Hematopoietic multipotent progenitor cell treated with erythropoietin and hydrocortisone succinate and interleukin-3 and kit ligand, for 15 days (in vitro differentiated cells): Measurements from ENCODE around the gene LRRN3.
"Not testable (repeated sequence)": the region's sequence is repeated elsewhere in the genome, so short reads cannot be mapped to it uniquely, and the experiment has no call there.

Source experiments
- DNase-seq: peaks from one replicate; pipeline ENCODE4 v3.0.0-alpha.2; 2015; ENCODE audit warnings: low spot score

Gene LRRN3

GRCh38 chr7:111090846-111091245 is at the start of gene LRRN3:
LRRN3 (plus strand) TSS chr7:111091127; CDS start chr7:111122773, 31,646 bp downstream.
- no peak for DNase-seq

DNA sequence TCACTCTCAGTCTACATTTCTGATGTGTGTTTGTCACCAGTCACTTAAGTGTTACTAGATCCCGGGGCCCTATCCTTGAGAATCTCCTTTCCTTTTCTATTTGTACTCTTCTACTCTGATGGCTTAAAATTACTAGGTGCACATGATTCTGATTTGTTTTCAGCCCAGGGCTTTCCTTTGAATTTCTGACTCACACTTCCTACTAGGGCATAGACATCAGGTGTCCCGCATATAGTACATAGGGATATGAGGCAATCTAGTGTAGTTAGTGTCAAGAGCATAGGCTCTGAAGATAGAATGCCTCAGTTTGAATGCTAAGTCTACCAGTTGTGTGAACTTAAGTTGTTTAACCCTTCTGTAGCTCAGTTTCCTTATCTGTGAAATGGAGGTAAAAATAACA is 49.4 kb upstream of the LRRN3 start:
- DNase-seq, result no peak

GRCh38 chr7:111042842-111043241 is 48.1 kb upstream of the LRRN3 start:
- DNase-seq, result no peak

DNA sequence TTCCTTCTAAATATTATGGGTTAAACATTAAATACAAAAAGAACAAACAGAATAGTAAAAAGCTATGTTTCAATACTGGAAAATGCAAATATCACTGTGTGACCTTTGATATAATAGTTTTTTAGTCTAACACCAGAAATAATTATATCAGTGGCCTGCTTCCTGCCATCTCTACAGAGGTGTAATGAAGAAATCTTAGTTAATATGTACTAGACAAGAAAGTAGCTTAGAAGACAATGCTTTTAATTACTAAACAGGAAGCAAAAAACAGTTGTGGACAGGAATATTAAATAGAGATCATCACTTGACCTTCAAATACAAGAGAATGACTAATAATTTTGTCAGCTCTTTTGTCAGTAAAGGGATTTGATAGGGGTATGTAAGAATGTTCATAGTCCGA is 47.4 kb upstream of the LRRN3 start:
- no peak for DNase-seq

DNA sequence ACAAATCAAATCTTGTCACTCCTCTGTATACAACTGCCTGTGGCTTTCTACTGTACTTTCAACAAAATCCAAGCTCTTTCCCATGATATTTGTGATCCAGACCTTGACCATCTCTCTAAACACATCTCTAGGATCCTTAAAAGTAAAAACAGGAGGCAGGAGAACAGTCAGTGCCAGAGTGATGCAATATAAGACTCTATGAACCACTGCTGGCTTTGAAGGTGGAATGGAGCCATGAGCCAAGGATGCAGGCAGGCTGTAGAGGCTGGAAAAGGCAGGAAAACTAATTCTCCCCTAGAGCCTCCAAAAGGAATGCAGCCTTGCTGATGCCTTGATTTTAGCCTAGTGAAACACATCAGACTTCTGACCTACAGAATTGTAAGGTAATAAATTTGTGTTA is 45.5 kb upstream of the LRRN3 start:
- DNase-seq, result no peak

- no peak for DNase-seq
These were observed 43.3 kb upstream of the LRRN3 start for GRCh38 chr7:111047595-111047994.

- no peak for DNase-seq
These were observed 40.8 kb upstream of the LRRN3 start for GRCh38 chr7:111049971-111050680.

- no peak for DNase-seq
These were observed 40.0 kb upstream of the LRRN3 start for GRCh38 chr7:111050875-111051416.

GRCh38 chr7:111051832-111052231 is 39.1 kb upstream of the LRRN3 start:
- DNase-seq, result no peak

GRCh38 chr7:111053035-111053434 is 37.9 kb upstream of the LRRN3 start:
- no peak for DNase-seq

GRCh38 chr7:111056371-111056770 is 34.6 kb upstream of the LRRN3 start:
- DNase-seq, result no peak

DNA sequence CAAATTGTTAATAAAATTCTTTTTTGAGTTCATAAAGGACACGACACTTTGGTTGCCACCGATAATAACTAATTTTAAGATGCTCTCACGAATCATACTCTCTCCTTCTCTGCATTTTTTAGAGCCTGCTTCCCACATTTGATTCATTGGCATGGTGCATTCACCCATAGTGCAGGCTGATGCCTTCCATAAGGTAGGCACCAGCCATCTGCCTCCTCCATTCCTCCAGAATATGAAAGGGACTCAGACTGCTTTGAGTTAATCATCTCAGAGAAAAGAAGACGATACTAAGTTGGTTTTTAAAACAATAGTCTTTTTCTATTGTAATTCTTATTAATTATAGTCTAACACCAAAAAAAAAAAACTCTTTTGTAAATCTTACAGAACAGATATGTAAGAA is 33.9 kb upstream of the LRRN3 start:
- no peak for DNase-seq

- no peak for DNase-seq
These were observed 31.1 kb upstream of the LRRN3 start for GRCh38 chr7:111059833-111060232.

DNA sequence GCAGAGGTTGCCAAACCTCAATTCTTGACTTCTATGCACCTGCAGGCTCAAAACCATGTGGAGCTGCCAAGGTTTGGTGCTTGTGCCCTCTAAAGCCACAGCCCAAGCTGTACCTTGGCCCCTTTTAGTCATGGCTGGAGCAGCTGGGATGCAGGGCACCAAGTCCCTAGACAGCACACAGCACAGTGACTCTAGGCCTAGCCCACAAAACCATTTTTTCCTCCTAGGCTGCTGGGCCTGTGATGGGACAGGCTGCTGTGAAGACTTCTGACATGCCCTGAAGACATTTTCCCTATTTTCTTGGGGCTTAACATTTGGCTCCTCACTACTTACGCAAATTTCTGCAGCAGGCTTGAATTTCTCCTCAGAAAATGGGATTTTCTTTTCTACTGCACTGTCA is 27.8 kb upstream of the LRRN3 start:
- DNase-seq, result no peak

GRCh38 chr7:111067251-111067650 is 23.7 kb upstream of the LRRN3 start:
- DNase-seq, result no peak

- no peak for DNase-seq
These were observed 23.2 kb upstream of the LRRN3 start for GRCh38 chr7:111067682-111068081.

DNA sequence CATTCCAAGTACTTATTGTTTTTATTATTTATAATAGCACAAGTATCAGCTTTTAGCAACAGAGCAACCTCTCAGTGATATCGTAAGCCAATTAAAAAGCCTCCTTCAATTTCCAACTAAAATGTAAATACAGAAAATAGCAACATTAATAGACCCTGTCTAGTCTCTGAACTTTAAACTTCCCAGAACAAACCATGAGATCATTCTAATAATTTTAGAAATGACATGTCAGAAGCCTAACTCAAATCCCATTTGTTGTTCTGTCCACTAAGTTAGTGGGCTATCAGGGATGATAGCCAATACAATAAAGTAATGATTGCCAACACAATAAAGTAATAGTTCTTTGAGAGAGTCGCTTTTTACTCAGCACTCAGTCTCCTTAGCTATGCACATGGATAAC is 22.3 kb upstream of the LRRN3 start:
- DNase-seq, result no peak

- DNase-seq, result no peak
These were observed 19.4 kb upstream of the LRRN3 start for GRCh38 chr7:111071556-111071955.

GRCh38 chr7:111072658-111073057 is 18.3 kb upstream of the LRRN3 start:
- not testable (repeated sequence) for DNase-seq

GRCh38 chr7:111074071-111074747 is 16.7 kb upstream of the LRRN3 start:
- DNase-seq, result no peak

GRCh38 chr7:111074748-111075146 is 16.2 kb upstream of the LRRN3 start:
- DNase-seq, result no peak

GRCh38 chr7:111075498-111075897 is 15.4 kb upstream of the LRRN3 start:
- no peak for DNase-seq

GRCh38 chr7:111076205-111076604 is 14.7 kb upstream of the LRRN3 start:
- no peak for DNase-seq

DNA sequence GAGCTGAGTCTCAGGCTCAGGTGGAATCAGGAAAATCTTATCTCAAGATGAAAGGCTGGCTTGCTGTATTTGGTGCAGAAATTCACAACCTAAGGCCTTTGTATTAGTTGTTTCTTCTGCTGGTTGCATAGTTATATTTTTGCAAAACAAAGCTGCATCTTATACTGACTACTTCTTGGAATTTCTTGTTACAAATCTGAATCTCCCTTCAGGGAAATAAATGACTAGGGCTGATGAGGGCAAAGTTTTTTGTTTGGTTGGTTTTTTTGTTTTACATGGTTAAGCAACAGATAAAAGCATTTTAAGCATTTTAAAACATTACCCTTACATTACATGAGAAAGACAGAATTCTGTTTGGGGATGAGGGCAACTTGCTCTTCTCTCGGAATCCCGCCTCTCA is 13.9 kb upstream of the LRRN3 start:
- no peak for DNase-seq
